GM12874 (cell line): ENCODE results near the gene RALGPS1.

Experiments
- TF ChIP-seq, protein P1 (sequence below): IDR thresholded peaks from 2 replicates; pipeline ENCODE4 v1.5.1; 2011; ENCODE audit warnings: low read depth, mild to moderate bottlenecking, control low read depth, low read length, moderate library complexity; ENCODE audit not compliant: insufficient read depth

RALGPS1 gene

DNA sequence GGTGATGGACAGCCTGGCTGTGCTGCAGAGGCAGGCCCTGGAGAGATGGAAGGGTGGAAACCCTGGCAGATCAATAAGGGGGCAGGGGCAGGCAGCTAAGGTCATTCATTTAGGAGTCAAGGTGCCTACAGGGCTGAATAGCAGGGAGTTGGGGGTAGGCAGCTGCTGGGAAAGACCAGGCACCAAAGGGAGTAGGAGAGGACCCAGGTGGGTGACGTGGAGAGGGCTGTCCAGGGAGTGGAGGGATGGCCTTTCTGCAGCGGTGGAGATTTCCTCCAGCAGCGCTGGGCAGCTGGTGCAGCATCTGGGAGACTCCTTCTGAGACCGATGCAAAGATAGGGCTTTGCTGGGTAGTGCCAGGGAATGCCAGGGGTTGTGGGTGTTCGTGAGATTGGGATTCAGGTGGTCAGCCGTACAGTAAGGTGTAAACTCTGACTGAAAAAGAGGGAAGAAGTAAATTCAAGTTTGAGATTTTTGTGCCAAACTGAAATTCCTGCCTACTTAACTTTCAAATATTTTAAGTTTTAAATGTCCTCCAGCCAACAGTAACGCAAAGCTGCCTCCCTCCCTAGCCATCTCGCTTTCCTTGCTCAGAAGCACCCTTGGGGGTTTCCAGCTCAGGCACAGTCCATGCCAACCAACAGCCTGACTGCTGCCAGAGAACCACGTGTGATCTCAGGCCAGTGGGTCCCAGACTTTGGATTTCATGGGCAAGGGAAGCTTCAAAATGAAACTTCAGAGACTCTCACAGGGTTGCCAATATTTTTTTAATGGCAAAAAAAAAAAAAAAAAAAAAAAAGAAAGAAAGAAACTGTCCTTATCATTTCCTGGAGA lies 226.5 kb downstream of the RALGPS1 start:
- TF ChIP-seq, protein P1, sequence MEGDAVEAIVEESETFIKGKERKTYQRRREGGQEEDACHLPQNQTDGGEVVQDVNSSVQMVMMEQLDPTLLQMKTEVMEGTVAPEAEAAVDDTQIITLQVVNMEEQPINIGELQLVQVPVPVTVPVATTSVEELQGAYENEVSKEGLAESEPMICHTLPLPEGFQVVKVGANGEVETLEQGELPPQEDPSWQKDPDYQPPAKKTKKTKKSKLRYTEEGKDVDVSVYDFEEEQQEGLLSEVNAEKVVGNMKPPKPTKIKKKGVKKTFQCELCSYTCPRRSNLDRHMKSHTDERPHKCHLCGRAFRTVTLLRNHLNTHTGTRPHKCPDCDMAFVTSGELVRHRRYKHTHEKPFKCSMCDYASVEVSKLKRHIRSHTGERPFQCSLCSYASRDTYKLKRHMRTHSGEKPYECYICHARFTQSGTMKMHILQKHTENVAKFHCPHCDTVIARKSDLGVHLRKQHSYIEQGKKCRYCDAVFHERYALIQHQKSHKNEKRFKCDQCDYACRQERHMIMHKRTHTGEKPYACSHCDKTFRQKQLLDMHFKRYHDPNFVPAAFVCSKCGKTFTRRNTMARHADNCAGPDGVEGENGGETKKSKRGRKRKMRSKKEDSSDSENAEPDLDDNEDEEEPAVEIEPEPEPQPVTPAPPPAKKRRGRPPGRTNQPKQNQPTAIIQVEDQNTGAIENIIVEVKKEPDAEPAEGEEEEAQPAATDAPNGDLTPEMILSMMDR = no peak

- TF ChIP-seq, protein P1 = no peak
Measured at GRCh38 chr9:127142291-127142690, 227.7 kb downstream of the RALGPS1 start.

GRCh38 chr9:127142931-127143464 lies 228.4 kb downstream of the RALGPS1 start:
- TF ChIP-seq, protein P1 = no peak

DNA sequence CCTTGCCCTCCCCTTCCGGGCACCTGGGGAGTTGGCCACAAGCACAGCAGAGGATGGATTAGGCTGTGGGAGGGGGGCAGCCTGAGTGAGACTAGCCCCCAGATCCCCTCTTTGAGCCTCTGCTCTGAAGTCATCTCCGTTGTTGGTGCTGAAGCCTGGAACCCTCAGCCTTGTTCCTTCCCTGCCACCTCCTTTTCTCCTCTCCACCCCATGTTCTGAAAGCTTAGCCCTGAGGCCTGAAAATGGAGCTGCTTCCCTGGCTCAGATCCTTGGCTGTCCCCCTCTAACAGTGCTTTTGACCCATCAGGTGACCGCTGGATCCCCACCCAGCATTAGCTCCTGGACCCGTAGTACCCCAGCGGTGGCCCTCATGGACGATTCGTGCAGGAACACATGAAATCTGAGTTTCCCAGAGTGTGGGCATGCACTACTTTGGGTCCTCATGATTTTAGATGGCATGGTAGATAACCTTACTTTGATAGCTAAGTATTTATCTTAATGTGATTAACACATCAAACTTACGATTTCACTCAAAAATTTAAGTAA lies 229.4 kb downstream of the RALGPS1 start:
- TF ChIP-seq, protein P1 = no peak

DNA sequence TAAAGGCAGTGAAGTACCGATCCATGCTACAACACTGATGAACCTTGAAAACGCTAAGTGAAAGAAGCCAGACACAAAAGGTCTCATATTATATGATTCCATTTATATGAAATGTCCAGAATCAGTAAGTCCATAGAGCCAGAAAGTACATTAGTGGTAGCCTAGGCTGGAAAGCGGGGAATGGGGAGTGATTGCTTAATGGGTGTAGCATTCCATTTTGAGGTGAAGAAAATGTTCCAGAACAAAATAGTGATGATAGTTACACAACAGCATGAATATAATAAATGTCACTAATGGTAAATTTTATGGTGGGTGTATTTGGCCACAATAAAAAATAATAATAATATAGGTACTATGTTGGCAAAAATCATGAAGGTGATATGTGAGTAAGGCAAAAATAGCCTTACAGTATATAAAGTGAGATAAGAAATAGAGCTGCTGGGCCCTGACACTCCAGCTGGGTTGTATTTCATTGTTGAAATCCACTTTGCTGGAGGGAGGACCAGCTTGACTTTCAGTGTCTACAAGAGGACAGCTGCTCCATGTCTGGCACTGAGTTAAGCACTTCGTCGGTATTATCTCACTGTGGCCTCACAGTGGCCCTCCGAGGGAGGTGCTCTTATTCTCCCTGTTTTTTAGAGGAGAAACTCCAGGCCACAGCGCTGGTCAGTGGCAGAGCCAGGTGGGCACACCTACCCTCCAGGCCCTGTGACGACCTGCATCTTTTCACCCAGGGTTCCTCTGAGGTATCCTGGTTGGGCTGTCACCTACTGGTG lies 230.3 kb downstream of the RALGPS1 start:
- TF ChIP-seq, protein P1 = no peak

GRCh38 chr9:127147251-127147650 lies 232.7 kb downstream of the RALGPS1 start:
- TF ChIP-seq, protein P1 = no peak

- TF ChIP-seq, protein P1 = no peak
Measured at GRCh38 chr9:127148014-127148413, 233.4 kb downstream of the RALGPS1 start.
